DMS153 treated with DMSO at 0.1 percent for 48 hours (cell line): ENCODE results near the gene GCDH.
"Not testable (repeated sequence)": the region's sequence is repeated elsewhere in the genome, so short reads cannot be mapped to it uniquely, and the experiment has no call there.

Source experiments
- DNase-seq: peaks from one replicate; lab custom pipeline; 2025; ENCODE audit not compliant: unreplicated experiment; lab: John Stamatoyannopoulos, UW

Gene GCDH

DNA sequence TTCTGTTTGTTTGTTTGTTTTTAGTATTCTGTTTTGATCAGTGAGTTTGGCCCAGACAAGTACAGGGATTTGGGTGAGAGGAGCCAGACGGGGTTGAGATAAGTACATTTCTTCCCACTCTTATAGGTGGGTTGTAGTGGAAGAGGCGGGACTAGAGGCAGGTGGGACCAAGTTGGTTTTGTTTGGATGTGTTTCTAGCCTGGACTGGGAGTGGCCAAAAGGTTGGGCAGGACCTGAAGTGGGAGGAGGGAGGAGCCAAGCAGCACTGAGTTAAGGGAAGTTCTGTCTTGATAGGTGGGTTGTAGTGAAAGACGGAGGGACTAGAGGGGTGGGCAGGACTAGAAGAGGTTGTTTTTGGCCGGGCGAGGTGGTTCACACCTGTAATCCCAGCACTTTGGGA lies 18.7 kb upstream of the GCDH start:
- DNase-seq, result no peak

DNA sequence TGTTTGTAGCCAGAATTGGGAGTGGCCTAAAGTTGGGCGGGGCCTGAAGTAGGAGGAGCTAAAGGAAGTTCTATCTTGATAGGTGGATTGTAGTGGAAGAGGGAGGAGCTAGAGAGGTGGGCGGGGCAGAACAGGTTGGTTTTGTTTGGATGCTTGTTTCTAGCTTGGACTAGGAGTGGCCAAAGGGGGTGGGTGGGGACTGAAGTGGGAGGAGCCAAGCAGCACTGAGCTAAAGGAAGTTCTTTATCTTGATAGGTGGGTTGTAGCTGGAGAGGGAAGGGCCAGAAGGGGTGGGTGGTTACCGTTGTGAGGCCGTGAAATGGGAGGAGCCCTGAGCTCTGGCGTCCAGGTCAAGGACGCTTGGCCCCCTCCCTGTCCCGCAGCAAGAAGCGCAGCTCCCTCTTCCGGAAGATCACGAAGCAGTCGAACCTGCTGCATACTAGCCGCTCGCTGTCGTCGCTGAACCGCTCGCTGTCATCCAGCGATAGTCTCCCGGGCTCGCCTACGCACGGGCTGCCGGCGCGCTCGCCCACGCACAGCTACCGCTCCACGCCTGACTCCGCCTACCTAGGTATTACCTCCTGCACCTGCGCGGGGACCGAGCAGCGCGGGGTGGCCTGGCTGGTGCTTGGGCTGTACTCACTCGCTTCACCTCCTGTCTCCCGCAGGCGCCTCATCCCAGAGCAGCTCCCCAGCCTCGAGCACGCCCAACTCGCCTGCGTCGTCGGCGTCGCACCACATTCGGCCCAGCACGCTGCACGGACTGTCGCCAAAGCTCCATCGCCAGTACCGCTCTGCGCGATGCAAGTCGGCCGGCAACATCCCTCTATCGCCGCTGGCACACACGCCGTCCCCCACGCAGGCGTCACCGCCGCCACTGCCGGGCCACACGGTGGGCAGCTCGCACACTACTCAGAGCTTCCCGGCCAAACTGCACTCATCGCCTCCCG lies 17.7 kb upstream of the GCDH start:
- DNase-seq, result no peak

DNA sequence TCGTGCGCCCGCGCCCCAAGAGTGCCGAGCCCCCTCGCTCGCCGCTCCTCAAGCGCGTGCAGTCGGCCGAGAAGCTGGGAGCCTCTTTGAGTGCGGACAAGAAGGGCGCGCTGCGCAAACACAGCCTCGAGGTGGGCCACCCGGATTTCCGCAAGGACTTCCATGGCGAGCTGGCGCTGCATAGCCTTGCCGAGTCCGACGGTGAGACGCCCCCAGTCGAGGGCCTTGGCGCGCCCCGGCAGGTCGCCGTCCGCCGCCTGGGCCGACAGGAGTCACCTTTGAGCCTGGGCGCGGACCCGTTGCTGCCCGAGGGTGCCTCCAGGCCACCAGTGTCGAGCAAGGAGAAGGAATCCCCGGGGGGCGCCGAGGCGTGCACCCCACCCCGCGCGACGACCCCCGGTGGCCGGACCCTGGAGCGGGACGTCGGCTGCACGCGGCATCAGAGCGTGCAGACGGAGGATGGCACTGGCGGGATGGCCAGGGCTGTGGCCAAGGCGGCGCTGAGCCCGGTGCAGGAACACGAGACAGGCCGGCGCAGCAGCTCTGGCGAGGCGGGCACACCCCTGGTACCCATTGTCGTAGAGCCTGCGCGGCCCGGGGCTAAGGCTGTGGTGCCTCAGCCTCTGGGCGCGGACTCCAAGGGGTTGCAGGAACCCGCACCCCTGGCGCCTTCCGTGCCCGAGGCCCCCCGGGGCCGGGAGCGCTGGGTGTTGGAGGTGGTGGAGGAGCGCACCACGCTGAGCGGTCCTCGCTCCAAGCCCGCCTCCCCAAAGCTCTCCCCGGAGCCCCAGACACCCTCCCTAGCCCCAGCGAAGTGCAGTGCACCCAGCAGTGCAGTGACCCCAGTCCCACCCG lies 16.8 kb upstream of the GCDH start:
- no peak for DNase-seq

DNA sequence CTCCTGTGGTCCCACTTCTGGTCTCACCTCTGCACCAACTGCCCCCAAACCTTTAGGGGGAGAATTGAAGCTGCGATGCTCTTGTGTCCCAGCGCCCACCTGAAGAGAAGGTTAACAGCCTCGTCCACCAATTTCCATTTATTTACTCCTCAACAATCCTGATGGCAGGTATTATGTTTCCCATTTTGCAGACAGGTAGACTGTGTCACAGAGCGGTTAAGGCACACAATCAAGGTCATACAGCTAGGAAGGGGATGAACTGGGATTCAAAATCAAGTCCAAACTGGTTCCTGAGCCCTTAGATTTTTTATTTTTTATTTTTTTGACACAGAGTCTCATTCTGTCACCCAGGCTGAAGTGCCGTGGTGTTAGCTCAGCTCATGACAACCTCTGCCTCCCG lies 15.9 kb upstream of the GCDH start:
- no peak for DNase-seq

DNA sequence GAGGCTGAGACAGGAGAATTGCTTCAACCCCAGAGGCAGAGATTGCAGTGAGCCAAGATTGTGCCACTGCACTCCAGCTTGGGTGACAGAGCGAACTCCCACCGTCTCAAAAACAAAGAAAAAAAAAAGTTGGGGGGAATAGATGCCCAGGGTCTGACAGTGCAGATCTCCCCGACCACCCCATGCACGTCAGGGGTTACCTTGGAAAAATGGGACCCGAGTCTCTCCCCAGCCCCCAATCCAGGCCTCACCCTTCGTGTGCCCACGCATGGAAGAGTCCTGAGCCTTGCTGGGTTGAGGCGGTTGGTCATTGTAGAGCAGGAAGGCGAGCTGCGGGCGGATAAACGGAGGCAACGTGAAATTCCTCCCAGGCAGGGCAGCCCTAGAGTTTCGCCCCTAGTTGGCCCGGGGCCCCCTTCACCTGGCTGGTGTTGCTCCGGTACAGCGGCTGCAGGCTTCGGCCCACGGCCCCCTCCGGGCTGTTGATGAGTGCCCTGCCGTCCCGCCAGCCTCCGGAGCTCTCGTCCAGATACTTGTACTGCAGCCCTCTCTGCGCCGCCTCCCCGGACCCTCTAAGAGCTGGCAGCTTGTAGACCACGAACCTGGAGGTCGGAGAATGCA lies 10.3 kb upstream of the GCDH start:
- DNase-seq, result no peak

DNA sequence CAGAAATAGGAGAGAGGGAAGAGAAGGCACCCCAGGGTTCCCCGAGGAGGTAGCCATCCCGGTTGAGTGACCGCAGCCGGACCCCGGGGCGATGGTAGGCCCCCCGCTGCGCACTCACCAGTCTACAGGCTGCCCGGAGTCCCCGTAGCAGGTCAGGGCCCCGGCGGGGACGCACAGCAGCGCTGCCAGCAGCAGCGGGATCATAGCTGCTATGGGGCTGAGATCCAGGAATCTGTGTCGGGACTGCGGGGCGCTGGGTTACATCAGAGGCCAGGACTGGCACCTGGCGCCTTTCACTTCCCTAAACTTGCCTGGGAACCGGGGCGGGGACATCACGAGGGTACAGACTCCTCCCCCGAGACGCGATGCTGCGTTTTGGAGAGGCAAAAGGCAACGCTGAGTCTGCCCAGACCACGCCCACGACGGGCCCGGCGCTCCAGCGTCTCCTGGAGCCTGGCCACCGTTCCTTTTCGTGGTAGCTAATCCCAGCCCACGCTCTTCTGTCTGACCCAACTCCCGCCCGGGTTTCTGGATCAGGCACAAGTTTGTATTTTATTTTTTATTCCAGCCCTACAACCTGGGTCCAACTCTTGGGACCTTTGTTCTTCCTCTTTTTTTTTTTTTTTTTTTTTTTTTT lies 9.7 kb upstream of the GCDH start, which contains the start of gene DNASE2:
DNASE2 (minus strand) TSS at position 278 of the 637 bp plus-strand sequence; CDS start at position 204, 74 bp downstream.
- peak; percentile 94 for DNase-seq

DNA sequence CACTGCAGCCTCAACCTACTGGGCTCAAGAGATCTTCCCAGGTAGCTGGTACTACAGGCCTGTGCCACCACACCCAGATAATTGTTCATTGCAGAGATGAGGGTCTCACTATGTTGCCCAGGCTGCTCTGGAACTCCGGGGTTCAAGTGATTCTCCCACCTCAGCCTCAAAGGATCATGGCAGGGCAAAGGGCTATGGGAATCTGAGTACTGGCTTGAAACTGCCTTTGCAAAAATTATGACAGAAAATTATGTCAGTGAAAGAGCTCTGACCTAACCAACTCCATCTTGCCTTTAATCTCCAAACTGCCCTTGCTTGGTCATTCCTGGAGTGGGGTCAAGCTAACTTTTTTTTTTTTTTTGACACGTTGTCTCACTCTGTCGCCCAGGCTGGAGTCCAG lies 8.4 kb upstream of the GCDH start:
- no peak for DNase-seq

DNA sequence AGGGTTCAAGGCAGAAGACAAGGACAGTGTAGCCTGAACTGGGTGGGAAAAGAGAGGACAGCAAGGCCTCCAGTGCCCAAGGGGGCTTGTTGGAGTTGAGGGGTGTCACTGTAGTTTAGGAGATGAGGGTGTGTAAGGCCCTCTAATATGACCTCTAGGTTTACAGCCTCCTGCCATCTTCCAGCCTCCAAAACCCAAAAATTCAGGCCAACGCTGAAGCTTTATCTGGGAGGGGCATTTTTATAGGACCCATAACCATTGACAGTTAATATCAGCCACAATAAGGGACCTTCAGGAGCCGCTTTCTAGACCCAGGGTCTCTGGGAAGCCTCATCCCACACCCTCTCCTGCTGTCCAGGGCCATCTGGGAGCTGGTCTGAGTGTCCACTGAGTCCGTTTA lies 6.8 kb upstream of the GCDH start:
- no peak for DNase-seq

DNA sequence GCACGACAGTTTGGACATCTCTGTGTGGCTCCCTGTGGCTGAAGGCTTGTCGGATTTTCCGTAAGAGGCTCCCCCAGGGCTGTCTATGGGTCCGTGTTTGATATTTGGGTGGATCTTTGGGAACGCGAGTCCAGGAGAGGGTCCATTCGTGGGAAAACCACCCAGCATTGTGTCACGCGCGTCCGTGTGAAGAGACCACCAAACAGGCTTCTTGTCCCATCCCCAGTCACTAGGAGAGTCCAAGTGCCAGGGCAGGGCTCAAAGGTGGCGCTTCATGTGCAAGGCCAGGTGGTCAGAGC lies 6.4 kb upstream of the GCDH start:
- DNase-seq, result no peak

DNA sequence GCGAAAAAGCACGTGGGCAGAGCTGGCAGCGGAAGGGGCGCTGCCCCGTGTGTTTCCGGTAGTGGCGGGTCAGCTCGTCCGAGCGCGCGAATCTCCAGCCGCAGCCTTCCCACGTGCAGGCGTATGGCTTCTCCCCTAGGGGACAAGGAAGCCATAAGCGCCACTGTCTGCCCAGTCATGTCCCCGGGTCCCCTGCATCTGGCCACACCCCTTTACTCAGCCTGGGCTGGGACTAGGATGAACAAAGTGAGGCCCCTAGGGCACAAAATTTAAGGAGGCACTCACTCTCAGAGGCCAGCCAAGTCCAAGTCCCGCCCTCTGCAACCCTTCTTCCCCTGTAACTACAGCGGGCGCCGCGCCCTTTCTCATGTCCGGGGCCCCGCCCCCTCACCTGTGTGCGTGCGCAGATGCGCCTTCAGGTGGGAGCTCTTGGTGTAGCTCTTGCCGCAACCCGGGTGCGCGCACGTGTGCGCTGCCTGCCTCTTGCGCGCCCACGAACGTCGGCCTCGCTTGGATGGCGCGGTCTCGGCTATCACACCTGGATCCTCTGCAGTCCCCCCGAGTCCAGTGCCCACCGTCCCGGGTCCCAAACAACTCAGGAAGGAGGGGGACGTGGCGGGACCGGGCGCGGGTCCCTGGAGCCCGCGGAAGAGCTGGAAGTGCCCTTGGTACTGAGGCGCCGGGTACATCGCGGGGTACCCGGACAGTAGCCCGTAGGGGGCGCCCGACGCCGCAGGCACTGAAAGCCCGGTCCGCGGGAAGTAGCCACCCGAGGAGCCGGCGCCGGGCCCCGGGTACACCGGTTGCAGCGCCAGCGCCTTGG lies 5.8 kb upstream of the GCDH start:
- DNase-seq, result peak; percentile 97

DNA sequence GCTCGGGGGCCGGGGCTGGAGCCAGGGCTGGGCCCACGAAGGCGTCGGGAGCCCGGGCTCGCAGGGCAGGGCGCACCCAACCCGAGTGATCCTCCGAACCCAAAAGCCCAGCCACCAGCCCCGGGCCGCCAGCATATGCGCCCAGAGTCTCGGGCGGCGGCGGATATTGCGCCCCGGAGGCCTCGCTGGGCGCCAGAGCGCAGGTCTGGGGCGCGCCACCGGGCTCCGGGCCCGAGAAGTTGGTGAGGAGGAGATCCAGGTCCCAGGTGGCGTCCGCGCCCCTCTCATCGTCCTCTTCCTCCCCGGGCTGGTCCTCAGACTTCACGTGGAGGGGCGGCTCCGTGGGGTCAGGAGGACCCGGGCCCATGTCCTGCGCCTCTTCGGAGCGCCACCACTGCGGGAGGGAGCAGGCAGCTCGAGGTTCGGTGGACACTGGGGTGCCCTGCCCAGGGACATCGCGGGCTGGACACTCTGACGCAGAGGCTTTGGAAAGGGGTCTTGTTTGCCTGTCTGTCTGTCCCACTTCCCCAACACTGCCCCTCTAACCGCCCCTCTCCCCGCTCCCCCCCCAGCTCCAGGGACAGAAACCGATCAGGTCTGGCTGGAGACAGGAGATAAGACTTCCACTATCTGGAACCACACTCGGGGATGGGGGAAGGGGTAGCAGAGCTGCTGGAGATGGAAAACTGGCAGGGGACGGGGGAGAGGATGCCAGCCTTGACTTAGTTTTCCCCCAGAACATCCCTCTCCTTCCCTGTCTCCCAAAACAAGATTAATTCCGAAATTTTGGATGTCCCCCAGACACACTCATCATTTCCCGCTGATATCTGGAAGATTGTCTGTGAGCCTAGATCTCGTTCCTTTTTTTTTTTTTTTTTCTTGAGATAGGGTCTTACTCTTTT lies 5.0 kb upstream of the GCDH start:
- DNase-seq, result no peak

DNA sequence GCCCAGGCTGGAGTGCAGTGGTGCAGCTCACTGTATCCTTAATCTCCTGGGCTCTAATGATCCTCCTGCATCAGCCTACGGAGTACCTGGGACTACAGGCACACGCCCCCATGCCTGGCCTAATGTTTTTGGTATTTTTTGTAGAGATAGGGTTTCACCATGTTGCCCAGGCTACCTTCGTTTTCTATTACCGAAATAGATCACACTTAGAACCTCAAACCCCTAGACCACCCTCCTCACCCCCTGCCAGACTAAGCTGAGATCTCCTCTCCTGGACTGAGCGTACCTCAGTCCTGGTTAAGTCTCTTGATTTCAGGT lies 4.3 kb upstream of the GCDH start:
- DNase-seq, result no peak

DNA sequence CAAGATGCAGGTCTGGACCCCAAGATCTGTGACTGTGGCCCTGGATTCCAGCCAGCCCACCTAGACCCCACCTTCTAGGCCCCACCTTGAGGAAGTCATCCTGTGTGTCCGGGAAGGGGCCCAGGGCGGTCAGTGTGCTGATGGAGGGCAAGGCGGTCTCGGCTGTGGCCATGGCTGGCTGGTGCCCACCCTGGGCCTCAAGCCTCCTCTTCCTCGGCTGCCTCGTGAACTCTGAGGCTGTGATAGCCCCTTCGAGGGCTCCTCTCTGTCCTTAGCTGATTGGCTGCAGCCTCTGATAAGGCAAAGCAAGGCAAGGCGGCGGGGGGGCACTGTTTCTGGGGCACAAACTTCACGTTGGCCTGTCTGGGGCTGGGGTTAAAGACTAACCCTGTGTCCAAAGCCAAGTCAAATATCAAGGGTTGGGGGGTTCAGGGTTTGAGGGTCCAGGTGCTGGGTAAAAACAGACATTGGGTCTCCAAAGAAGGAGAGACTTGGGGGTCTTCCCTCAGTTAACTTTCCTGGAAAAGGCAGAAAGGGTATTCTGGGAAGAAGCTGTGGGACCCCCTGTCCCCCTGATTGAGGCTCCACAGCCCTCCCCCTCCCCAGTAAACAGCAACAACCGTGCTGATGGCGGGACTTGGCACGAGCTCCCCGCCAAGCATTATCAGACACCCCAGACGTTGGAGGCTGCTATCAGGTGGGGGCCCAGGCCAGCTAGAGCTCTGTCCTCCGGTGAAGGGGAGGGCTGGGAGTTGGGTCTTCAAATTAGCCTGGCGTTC lies 3.8 kb upstream of the GCDH start, which contains the start of gene KLF1:
KLF1 (minus strand) TSS at position 233 of the 779 bp plus-strand sequence; CDS start at position 172, 61 bp downstream.
- no peak for DNase-seq

DNA sequence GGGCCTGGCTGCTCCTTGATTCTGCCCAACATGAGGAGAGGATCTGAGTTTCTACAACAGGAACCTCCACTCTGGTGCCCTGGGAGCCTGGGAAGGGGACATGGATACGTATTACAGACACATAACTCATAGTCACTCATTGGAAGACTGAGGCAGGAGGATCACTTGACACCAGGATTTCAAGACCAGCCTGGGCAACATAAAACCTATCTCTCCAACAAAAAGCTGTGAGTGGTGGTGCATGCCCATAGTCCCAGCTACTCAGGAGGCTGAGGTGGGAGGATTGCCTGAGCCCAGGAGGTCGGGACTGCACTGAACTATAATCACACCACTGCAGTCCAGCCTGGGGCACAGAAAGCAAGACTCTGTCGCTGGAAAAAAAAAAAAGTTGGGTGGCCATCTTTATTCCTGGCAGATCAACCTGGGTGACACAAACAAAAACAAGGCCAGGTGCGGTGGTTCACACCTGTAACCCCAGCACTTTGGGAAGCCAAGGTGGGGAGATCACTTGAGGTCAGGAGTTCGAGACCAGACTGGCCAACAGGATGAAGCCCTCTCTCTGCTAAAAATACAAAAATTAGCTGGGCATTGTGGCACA lies 2.9 kb upstream of the GCDH start:
- no peak for DNase-seq

DNA sequence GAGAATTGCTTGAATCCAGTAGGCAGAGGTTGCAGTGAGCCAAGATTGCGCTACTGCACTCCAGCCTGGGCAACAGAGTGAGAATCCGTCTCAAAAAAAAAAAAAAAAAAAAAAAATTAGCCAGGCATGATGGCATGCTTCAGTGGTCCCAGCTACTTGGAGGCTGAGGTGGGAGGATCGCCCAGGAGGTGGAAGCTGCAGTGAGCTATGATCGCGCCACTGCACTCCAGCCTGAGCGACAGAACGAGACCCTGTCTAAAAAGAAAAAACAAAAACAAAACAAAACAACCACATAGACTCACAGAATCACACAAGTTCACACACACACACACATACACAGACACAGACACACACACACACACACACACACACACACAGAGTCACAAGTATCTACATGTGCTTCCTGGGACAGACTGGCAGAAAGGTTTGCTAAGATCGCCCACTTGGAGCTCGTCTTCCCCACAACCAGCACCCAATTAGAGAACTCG lies 617 bp upstream of the GCDH start:
- DNase-seq, result not testable (repeated sequence)

DNA sequence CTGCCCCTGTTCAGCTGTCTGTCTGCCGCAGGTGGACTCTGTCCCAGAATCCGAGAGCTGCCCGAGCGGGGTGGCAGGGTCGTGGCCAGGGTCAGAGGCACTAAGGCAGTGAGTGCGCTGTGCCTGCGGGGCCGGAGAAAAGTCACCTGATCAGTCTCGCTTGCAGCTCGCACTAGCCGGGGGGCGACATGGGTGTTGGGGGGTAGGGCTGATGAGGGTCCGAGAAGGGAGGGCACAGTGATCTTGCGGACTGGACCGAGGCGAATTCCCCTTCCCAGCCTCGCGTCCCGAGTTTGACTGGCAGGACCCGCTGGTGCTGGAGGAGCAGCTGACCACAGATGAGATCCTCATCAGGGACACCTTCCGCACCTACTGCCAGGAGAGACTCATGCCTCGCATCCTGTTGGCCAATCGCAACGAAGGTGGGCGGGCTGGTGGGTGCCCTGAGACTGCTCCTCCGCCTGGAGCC lies 627 bp downstream of the GCDH start:
- no peak for DNase-seq

DNA sequence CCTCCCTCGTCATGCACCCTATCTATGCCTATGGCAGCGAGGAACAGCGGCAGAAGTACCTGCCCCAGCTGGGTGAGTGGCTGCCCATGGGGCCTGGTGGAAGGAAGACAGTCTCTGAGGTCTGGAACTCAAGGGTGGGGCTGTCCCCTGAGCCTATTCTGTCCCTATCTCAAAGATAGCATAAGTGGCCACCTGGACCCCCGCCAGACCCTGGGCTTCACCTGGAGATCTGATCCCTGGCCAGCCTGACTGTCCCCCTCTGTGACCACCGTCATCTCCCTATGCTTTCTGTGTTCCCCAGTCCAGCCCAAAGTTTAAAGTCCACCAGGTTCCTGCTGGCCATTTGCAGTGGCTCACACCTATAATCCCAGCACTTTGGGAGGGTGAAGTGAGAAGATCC lies 2.6 kb downstream of the GCDH start:
- DNase-seq, result no peak

DNA sequence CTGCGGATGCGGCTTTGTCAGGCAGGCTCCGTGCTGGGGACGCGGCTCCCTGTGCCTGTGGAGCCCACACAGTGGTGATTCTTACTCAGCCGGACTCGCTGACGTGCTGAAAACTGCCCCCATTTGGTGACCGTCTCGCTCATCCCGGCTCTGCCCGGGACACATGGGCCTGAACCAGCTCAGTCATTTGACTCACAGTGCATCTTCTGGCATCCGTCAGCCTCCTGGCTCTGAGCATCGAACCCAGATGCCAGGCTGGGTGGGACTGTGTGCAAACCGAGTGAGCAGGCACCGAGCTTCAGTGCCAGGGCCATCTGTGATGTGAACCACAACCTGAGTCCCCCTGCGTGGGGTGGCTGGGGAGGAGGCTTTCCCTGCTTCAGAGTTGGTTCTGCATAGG lies 5.5 kb downstream of the GCDH start:
- no peak for DNase-seq
